GM12875 (cell line): Measurements from ENCODE around the gene ARHGAP19.
A peak's percentile ranks its signal among the peaks of the same experiment; 100 is the strongest.

ENCODE experiments used
- H3K4me3 ChIP-seq: one replicate; pipeline ENCODE4 v1.5.1; 2011; ENCODE audit warnings: low read depth, low read length, control low read depth
- TF ChIP-seq, protein P1 (sequence below): IDR thresholded peaks from 2 replicates; pipeline ENCODE4 v1.5.1; 2011; ENCODE audit warnings: low read depth, mild to moderate bottlenecking, control low read depth, inconsistent platforms, low read length, moderate library complexity, borderline replicate concordance; ENCODE audit not compliant: insufficient read depth

The ARHGAP19 gene, protein sequence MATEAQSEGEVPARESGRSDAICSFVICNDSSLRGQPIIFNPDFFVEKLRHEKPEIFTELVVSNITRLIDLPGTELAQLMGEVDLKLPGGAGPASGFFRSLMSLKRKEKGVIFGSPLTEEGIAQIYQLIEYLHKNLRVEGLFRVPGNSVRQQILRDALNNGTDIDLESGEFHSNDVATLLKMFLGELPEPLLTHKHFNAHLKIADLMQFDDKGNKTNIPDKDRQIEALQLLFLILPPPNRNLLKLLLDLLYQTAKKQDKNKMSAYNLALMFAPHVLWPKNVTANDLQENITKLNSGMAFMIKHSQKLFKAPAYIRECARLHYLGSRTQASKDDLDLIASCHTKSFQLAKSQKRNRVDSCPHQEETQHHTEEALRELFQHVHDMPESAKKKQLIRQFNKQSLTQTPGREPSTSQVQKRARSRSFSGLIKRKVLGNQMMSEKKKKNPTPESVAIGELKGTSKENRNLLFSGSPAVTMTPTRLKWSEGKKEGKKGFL

DNA sequence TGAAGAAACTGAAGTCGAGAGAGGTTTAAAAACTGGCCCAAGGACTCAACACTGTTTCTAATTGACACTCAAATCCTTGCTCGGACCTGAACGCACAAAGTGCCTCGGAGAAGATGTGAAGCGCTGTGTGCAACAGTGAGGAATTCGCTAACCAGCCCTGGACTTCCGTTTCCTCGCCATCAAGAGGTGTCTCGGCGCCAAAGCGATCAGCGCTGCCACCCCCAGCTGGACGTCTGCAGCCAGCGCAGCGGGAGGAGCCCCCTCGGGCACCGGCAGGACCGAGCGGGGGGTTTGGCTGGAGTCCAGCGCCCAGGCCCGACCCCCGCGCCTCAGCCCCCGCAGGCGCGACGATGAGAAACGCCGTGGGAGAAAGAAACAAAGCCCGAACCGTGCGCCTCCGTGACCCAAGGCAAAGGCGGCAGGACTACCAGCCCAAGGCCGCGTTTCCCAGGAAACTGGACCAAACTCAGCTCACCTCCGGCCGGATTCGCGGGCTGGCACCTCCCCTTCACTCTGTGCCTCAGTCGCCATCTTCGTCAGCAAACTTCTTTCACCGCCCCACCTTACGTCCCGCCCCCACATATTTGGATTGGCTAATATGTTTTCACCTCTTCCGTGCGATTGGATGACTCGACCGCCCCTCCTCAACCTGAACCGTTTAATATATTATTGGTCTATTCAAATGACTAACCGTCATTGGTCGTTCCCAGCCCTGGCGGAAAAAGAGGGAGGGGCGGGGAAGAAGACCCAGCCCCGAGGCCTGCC lies at the start of gene ARHGAP19:
TSS of gene ARHGAP19 (minus strand) at position 541 of the 765 bp plus-strand sequence. CDS start at position 531, 10 bp downstream.
- peak within 1 kb of the TSS; percentile 86 for H3K4me3 ChIP-seq
- TF ChIP-seq, protein P1, sequence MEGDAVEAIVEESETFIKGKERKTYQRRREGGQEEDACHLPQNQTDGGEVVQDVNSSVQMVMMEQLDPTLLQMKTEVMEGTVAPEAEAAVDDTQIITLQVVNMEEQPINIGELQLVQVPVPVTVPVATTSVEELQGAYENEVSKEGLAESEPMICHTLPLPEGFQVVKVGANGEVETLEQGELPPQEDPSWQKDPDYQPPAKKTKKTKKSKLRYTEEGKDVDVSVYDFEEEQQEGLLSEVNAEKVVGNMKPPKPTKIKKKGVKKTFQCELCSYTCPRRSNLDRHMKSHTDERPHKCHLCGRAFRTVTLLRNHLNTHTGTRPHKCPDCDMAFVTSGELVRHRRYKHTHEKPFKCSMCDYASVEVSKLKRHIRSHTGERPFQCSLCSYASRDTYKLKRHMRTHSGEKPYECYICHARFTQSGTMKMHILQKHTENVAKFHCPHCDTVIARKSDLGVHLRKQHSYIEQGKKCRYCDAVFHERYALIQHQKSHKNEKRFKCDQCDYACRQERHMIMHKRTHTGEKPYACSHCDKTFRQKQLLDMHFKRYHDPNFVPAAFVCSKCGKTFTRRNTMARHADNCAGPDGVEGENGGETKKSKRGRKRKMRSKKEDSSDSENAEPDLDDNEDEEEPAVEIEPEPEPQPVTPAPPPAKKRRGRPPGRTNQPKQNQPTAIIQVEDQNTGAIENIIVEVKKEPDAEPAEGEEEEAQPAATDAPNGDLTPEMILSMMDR = no peak

DNA sequence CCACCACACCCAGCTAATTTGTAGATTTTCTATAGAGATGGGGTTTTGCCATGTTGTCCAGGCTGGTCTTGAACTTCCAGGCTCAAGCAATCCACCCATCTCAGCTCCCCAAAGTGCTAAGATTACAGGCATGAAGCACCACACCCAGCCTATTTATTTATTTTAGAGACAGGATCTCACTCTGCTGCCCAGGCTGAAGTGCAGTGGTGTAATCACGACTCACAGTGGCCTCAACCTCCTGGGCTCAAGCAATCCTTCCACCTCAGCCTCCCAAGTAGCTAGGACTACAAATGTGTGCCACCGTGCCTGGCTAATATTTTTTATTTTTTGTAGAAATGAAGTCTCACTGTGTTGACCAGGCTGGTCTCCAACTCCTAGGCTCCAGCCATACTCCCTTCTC lies 49.0 kb upstream of the ARHGAP19 start:
- no peak overlapping the region for H3K4me3 ChIP-seq
- TF ChIP-seq, protein P1 = no peak

DNA sequence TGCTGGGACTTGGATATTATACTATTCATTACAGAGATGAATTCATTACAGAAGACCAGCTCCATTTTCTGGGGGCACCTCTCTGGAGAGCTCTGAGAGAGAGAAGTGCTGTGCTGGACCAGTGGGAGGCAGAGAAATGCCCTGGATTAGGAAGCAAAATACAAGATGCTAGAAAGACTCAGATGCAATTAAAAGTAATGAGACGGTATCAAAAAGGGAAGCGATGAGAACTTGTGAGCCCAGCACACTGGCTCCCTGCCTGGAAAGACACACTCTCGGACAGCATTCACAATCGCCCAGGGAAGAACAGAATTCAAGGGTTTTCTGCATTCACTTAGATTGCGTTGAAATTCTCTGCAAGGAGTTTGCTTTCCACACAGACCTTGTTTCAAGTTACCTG lies 45.6 kb upstream of the ARHGAP19 start:
- TF ChIP-seq, protein P1 = no peak
- H3K4me3 ChIP-seq = no peak overlapping the region

DNA sequence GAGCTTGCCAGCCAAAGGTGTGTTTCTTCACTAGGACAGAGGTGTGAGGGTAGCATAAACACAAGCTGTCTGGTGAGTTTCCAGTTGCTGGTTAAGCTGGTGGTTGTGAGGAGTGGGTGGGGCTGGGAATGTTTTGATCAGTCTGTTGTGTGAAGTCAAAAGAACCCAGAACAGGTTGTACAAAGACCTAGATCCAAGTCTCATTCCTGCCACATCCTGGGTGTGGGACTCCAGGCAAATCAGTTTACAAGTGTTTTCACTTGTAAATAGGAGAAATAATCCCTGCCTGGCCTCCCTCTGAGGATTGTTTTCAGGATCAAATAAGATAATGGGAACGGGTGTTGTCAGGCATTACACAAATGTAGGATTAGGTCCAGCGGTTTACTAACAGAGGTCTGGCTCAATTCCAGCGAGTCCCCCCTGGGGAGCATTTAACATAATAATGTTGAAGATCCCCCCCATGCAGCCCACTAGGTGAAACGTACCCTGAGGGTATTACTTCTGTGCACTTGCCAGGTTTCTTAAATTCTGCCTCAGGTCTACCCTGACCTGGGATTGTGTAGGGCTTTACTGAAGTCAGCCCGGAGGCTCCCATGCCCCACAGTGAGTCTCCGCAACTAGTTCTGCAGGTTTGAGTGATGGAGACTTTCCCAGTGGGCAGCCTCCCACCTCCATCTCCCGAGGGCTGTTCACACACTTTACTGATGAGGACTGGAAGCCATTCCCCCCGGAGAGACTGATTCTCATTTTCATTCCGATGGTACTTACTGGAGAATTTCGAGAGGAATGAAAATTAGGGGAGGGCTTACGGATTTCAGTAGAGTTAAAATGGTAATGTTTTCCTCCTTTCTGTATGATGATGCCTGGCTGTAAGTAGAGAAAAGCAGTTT lies 44.8 kb upstream of the ARHGAP19 start:
- H3K4me3 ChIP-seq = no peak overlapping the region
- TF ChIP-seq, protein P1 = no peak

DNA sequence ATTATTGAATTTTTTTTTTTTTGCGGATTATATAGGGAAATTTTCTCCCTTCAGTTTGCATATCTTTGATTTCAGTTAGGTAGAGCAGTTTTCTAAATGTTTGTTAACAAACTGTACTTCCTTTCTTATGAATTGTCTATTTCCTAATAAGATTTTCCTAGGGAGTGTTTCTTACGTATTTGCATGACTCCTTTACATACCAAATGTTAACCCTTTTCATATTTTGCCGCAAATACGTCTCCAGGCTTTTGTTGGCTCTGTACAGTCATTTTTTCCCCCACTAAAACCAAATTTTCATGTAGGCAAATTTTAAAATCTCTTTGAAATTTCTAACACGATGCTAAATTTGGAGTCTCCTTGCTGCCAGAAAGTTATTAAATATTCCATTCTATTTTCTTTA lies 44.0 kb upstream of the ARHGAP19 start:
- TF ChIP-seq, protein P1 = no peak
- no peak overlapping the region for H3K4me3 ChIP-seq

DNA sequence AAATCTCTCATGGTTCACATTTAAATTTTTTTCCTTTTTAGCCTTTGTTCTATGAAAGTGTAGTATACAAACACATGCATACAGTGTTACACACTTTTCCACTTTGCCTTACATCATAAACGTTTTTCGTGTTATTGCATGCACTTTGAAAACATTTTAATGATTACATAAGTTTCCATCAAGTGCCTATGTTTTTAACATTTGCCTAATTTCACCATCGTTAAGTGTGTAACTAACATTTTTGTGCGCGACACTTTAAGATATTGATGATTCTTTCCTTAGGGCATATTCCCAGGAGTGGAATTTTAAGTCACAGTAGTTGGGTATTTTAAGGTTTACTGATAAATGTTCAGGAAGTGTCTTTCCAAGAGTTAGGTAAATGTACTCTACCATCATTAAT lies 43.6 kb upstream of the ARHGAP19 start:
- TF ChIP-seq, protein P1 = no peak
- no peak overlapping the region for H3K4me3 ChIP-seq
